NCI-H774 (cell line): ENCODE data around the gene NOX4.
"Not testable (repeated sequence)": the region's sequence is repeated elsewhere in the genome, so short reads cannot be mapped to it uniquely, and the experiment has no call there.

Source experiments
- DNase-seq: peaks from one replicate; lab custom pipeline; 2025; lab: John Stamatoyannopoulos, UW

Gene NOX4

GRCh38 chr11:89303029-89303428 lies 188.1 kb downstream of the NOX4 start:
- DNase-seq: not testable (repeated sequence)

GRCh38 chr11:89295023-89295422 lies 196.2 kb downstream of the NOX4 start:
- not testable (repeated sequence) for DNase-seq

- no peak for DNase-seq
Measured at GRCh38 chr11:89293965-89294679, 197.1 kb downstream of the NOX4 start.

- not testable (repeated sequence) for DNase-seq
Measured at GRCh38 chr11:89288004-89288403, 203.2 kb downstream of the NOX4 start.

GRCh38 chr11:89286601-89287000 lies 204.6 kb downstream of the NOX4 start:
- not testable (repeated sequence) for DNase-seq

GRCh38 chr11:89281032-89281677 lies 210.0 kb downstream of the NOX4 start:
- DNase-seq: not testable (repeated sequence)

- DNase-seq: no peak
Measured at GRCh38 chr11:89279176-89279575, 212.0 kb downstream of the NOX4 start.

GRCh38 chr11:89275966-89276365 lies 215.2 kb downstream of the NOX4 start:
- no peak for DNase-seq
